Measurements from ENCODE around the gene MTR. TPM values are rescaled to one million over a fixed set of nuclear protein-coding genes. Genes with fewer than 3 reads are reported as not detected.

Gene MTR
- total RNA-seq, 1 experiment from 2014 or later = 35.5 TPM

DNA sequence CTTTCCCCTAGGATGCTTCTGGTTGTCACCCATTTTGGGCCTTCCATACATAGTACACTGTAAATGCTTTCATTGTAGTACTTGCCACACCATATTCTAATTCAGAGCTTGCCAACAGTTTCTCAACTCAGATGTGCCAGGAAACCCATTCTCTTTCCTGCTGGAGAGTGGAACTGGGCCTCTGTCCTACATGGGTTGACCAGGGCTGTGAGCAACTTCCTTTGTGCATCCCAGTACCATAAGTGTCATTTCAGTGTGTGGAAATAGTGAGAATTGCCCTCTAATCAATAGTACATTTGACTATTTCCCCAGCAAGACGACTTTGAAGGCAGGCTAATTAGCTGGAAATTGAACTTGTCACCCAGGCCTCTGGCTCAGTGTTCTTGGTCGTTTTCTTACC lies 74.8 kb downstream of the MTR start:
- Histone ChIP-seq H2BK12ac (ENCODE audit: insufficient read length, low read depth, low read length) (no peak overlapping the region), H3K4ac (ENCODE audit: low read depth, low read length) (no peak overlapping the region), H3K27ac (ENCODE audit: insufficient read length, low read depth, low read length) (no peak overlapping the region), H3K4me2 (ENCODE audit: insufficient read depth, insufficient read length, low read length) (no peak overlapping the region), H2BK20ac (ENCODE audit: low read depth, low read length, poor library complexity, severe bottlenecking) (no peak overlapping the region), H2AFZ (ENCODE audit: low read length) (no peak overlapping the region), H3K23ac (ENCODE audit: insufficient read length, low read depth, low read length) (no peak overlapping the region), H4K8ac (replicated peaks; ENCODE audit: insufficient read length, low read depth, low read length) (no peak overlapping the region), H3K79me1 (ENCODE audit: insufficient read depth, low read depth, low read length, poor library complexity, severe bottlenecking) (no peaks in the 10 kb centered on the region), H4K5ac (ENCODE audit: insufficient read length, low read depth, low read length) (no peak overlapping the region), H3K14ac (ENCODE audit: insufficient read depth, low read length) (no peak overlapping the region), H3K4me1 (ENCODE audit: insufficient read depth, low read length) (no peaks in the 10 kb centered on the region), H4K91ac (ENCODE audit: insufficient read length, low read depth, low read length) (no peak overlapping the region), H4K20me1 (ENCODE audit: control insufficient read depth, insufficient read depth, insufficient read length) (no peaks in the 10 kb centered on the region), H3K18ac (ENCODE audit: insufficient read length, low read depth, low read length) (no peak overlapping the region), H2BK15ac (ENCODE audit: low read depth, low read length) (no peak overlapping the region), H3K27me3 (ENCODE audit: insufficient read depth, low read length) (no peaks in the 10 kb centered on the region), H3K23me2 (ENCODE audit: insufficient read length, low read depth, low read length, poor library complexity, severe bottlenecking) (no peaks in the 10 kb centered on the region), H3T11ph (ENCODE audit: low read length) (no peak overlapping the region), H2BK5ac (ENCODE audit: insufficient read length, low read length) (no peak overlapping the region), H2AK5ac (ENCODE audit: insufficient read length, low read length) (no peak overlapping the region), H3K9ac (ENCODE audit: extremely low read depth, insufficient read length, low read length) (no peak overlapping the region), H3K56ac (ENCODE audit: insufficient read length, low read depth, low read length) (no peak overlapping the region), H2BK120ac (ENCODE audit: low read depth, low read length, poor library complexity, severe bottlenecking) (no peak overlapping the region), H3K79me2 (ENCODE audit: insufficient read depth, low read length) (no peaks in the 10 kb centered on the region), H3K9me3 (ENCODE audit: control insufficient read depth, low read depth, low read length) (no peaks in the 10 kb centered on the region)
- no peaks in the 10 kb centered on the region for H3K27me3 Mint-ChIP-seq (ENCODE audit: low read depth)
- no peaks in the 10 kb centered on the region; a peak in 1 of 5 replicates for H3K9me3 Mint-ChIP-seq
- H3K27ac Mint-ChIP-seq = 0 out of 7 replicates have a peak overlapping the region, but pooled peaks of 1 of the 3 experiments have one; percentile 4
- no CpG with 5 or more reads among the region's 2 CpGs for WGBS (ENCODE audit: extremely low coverage, insufficient read length, low lambda C conversion rate)
- DNase-seq = no peak
- TF ChIP-seq, protein P1, sequence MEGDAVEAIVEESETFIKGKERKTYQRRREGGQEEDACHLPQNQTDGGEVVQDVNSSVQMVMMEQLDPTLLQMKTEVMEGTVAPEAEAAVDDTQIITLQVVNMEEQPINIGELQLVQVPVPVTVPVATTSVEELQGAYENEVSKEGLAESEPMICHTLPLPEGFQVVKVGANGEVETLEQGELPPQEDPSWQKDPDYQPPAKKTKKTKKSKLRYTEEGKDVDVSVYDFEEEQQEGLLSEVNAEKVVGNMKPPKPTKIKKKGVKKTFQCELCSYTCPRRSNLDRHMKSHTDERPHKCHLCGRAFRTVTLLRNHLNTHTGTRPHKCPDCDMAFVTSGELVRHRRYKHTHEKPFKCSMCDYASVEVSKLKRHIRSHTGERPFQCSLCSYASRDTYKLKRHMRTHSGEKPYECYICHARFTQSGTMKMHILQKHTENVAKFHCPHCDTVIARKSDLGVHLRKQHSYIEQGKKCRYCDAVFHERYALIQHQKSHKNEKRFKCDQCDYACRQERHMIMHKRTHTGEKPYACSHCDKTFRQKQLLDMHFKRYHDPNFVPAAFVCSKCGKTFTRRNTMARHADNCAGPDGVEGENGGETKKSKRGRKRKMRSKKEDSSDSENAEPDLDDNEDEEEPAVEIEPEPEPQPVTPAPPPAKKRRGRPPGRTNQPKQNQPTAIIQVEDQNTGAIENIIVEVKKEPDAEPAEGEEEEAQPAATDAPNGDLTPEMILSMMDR (conservative IDR thresholded peaks at IDR 0.05) = no peak
- peaks cover 2 to 7% of the 10 kb centered on the region in 2 experiments; a peak in 2 of 4 replicates for H3K4me1 Mint-ChIP-seq
- peaks cover 19 to 25% (median 24%) of the 10 kb centered on the region in 3 experiments; a peak in 6 of 7 replicates for H3K36me3 Mint-ChIP-seq (ENCODE audit: insufficient read depth in 1 of 3, low read depth in 3 of 3)
- no peak overlapping the region for H3K4me3 Mint-ChIP-seq
